GM10847 (cell line): Measurements from ENCODE around the gene KCNQ1.

Experiments used
- POLR2A ChIP-seq: IDR thresholded peaks from 2 replicates; pipeline ENCODE4 v1.6.1; 2011; ENCODE audit not compliant: insufficient read length; ENCODE audit errors: extremely low read depth

Gene KCNQ1

GRCh38 chr11:2666401-2666741 lies 221.6 kb downstream of the KCNQ1 start:
- no peak for TF ChIP-seq POLR2A

- no peak for TF ChIP-seq POLR2A
Observed at GRCh38 chr11:2666828-2667570, 222.2 kb downstream of the KCNQ1 start.

- TF ChIP-seq POLR2A, result no peak
Observed at GRCh38 chr11:2667940-2668339, 223.1 kb downstream of the KCNQ1 start.

GRCh38 chr11:2668876-2669275 lies 224.1 kb downstream of the KCNQ1 start:
- TF ChIP-seq POLR2A, result no peak

GRCh38 chr11:2669634-2670469 lies 225.0 kb downstream of the KCNQ1 start:
- TF ChIP-seq POLR2A, result no peak

- TF ChIP-seq POLR2A, result no peak
Observed at GRCh38 chr11:2670541-2671100, 225.8 kb downstream of the KCNQ1 start.

GRCh38 chr11:2671748-2672147 lies 226.9 kb downstream of the KCNQ1 start:
- TF ChIP-seq POLR2A, result no peak

- no peak for TF ChIP-seq POLR2A
Observed at GRCh38 chr11:2672553-2673249, 227.9 kb downstream of the KCNQ1 start.

- no peak for TF ChIP-seq POLR2A
Observed at GRCh38 chr11:2673250-2673610, 228.4 kb downstream of the KCNQ1 start.

- TF ChIP-seq POLR2A, result no peak
Observed at GRCh38 chr11:2673871-2674471, 229.2 kb downstream of the KCNQ1 start.

GRCh38 chr11:2674658-2675131 lies 229.9 kb downstream of the KCNQ1 start:
- TF ChIP-seq POLR2A, result no peak

- TF ChIP-seq POLR2A, result no peak
Observed at GRCh38 chr11:2675540-2675939, 230.7 kb downstream of the KCNQ1 start.

GRCh38 chr11:2677127-2677526 lies 232.3 kb downstream of the KCNQ1 start:
- no peak for TF ChIP-seq POLR2A

- TF ChIP-seq POLR2A, result no peak
Observed at GRCh38 chr11:2678396-2678795, 233.6 kb downstream of the KCNQ1 start.
